ENCODE measurements around the gene SPTB.

Gene SPTB

GRCh38 chr14:64850369-64851137 is 29.2 kb downstream of the SPTB start:
- DNase-seq (ENCODE audit: low read depth in 2 of 2), result no peak

- no peak for DNase-seq (ENCODE audit: low read depth in 2 of 2)
These were observed 29.8 kb downstream of the SPTB start for GRCh38 chr14:64849940-64850339.

DNA sequence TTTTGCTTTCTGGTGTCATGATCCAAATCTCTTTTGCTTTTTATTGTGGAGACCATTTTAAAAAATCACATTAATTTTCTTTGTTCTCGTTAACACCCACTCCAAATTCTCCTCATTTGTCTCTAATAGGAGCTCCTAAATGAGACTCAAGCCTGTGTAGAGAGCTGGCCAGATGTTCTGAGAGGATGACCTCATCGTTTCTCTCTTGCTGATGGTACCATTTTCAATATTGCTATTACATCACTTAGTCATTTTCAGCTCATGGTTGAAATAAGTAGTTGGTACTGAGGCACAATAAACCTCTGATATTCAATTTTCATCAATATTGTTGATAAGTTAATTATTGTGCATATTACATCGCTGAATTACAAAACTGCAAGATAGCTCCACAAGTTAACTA is 31.5 kb downstream of the SPTB start:
- no peak for DNase-seq (ENCODE audit: low read depth in 2 of 2)

DNA sequence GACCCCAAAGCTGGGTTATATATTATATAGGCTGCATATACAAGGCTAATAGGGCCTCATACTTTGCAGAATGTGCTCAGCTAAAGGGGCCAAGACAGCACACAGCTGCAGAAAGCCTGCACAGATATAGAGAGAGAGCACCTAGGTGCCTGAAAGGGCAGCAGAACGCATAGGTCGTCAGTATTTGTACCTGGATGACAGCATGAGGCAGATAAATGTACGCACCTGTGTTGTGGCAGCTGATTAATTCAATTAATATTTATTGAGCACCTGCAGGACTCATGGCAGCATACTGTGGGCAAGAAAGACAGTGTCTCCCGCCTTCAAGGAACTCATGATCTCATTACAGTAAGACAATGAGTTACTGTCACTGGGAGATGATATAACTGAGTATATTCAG is 33.4 kb downstream of the SPTB start:
- DNase-seq (ENCODE audit: low read depth in 2 of 2), result no peak

DNA sequence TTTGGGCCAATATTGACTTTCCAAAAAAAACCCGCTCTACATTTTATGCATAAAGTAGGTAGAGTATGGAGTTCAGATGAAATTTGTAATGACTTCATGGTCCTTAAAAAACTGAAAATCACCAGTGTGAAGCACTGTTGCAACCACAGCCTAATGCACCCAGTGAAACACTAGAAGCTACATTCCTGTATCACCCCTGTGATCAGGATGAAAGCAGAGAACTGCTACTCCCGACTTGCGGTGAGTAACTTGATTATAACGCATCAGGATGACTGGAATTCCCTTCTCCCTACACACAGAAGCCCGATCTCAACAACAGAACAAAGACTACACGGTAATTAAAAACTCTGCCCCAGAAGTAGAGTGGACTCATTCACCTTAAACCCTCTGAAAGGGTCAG is 33.8 kb downstream of the SPTB start:
- no peak for DNase-seq (ENCODE audit: low read depth in 2 of 2)

GRCh38 chr14:64844969-64845536 is 34.7 kb downstream of the SPTB start:
- no peak for DNase-seq (ENCODE audit: low read depth in 2 of 2)

DNA sequence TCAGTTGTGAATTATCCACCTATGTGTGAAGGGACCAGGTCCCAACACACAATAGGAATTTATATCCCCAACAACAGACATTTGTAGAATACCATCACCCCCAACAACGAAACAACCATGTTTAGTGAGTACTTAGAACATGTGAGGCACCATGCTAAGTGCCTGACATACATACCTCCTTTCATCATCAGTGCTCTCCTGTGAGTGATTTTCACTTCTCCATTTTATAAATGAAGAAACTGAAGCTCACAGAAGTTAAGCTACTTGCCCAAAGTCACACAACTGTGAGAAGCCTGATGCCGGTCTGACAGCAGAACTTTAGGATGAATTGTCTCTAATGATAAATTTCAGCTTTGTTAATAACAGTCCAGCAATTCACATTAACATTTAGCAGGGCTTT is 35.4 kb downstream of the SPTB start:
- DNase-seq (ENCODE audit: low read depth in 2 of 2), result no peak

GRCh38 chr14:64843548-64843947 is 36.2 kb downstream of the SPTB start:
- DNase-seq (ENCODE audit: low read depth in 2 of 2), result no peak

DNA sequence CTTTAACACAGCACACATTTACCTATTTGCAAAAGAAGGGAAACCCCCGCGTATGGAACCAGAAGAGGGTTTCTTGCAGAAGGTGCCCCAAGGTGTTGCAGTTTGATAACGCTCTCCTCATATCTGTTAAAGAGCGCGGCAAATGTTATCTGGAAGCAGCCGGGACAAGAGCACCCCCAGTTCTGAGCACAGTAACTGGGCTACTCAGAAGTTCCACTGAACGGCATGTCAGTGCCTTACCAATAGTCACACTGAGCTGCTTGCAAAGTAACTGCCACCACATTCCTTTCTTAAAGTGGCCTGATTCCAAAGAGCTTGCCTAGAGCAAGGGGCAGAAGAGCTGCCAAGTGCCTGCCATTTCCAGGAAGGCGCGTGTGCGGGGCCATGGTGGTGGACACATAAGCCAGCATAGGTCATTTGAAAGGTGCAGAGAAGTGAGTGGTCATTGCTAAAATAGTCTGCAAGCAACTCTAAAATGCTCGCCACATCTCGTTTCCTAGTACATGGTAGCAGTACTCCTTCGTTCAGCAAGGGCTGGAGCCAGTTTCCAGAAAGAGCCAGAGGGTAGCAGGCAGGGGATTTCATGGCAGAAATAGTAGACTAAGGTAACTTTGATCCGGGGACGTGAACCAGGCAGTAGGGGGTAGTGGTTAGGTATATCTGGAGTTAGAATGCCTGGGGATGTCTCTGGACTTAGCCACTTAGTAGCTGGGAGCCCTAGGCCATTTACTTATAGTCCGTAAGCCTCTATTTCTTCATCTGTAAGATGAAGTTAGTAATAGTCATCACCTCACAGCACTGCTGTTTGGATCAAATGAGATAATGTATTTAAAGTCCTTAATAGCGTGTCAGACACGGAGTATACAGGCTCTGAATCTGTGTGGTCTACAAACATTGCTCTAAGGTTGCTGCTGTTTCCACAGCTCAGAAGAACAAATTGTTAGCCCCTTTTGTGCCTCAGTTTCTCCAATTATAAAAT is 37.6 kb downstream of the SPTB start:
- no peak for DNase-seq (ENCODE audit: low read depth in 2 of 2)

DNA sequence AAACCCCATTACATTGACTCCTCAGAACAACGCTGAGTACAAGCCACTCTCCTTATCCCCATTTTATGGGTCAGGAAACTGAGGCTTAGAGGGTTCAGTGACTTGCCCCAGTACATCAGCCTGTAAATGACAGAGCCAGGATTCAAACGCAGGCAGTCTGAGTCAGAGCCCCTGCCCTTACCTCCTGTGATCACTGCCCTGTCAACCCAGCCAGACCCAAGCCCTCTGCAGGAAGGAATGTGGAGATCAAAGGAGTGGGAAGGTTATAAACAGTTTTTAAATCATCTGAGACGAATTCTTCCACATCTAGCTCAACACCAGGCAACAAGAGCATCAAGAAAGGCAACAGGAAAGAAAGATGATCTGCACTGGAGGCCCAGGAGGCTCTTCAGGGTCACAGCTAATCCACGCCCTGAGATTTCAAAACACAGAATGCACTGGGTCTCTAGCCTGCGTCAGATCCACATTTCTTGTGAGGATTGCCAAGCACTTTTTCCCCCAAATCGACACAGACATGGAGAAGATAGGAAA is 38.5 kb downstream of the SPTB start:
- DNase-seq (ENCODE audit: low read depth in 2 of 2), result no peak

GRCh38 chr14:64838656-64839055 is 41.1 kb downstream of the SPTB start:
- no peak for DNase-seq (ENCODE audit: low read depth in 2 of 2)

DNA sequence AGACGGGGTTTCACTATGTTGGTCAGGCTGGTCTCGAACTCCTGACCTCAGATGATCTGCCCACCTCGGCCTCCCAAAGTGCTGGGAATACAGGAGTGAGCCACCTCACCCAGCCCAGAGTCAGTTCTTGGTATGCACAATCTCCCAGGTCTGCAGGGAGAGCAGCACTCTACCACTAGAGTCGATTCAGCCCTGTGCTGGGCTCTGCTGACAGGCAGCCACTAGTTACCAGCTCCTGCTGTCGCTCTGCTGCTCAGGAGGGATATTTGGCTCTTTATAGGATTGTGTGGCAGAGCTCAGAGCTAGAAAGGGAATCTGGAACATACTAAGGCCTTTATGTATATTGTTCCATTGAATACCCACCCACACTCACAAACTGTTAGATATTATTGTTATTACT is 44.3 kb downstream of the SPTB start:
- DNase-seq (ENCODE audit: low read depth in 2 of 2), result no peak

- no peak for DNase-seq (ENCODE audit: low read depth in 2 of 2)
These were observed 44.7 kb downstream of the SPTB start for GRCh38 chr14:64834965-64835364.

- no peak for DNase-seq (ENCODE audit: low read depth in 2 of 2)
These were observed 48.3 kb downstream of the SPTB start for GRCh38 chr14:64831419-64831818.

- no peak for DNase-seq (ENCODE audit: low read depth in 2 of 2)
These were observed 48.7 kb downstream of the SPTB start for GRCh38 chr14:64830961-64831360.

DNA sequence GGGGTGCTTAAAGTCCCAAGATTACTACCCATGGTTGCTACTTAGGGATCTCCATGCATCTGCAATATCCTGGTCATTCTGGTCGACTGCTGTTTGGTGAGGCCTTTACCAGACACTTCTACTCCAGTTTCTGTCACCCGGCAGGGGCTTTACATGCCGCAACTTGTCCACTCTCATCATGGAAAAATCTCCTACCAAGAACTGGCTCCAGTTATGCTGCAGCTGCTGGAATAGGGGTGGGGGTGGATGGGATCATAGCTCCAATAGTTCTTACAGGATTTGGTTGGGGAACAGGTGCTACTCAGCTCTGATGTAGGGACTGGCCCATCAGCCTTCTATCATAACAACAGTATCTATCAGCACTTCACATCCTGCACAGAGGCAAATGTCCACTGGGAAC is 51.6 kb downstream of the SPTB start:
- DNase-seq (ENCODE audit: low read depth in 2 of 2), result no peak

GRCh38 chr14:64826845-64827244 is 52.9 kb downstream of the SPTB start:
- no peak for DNase-seq (ENCODE audit: low read depth in 2 of 2)

- DNase-seq (ENCODE audit: low read depth in 2 of 2), result no peak
These were observed 53.4 kb downstream of the SPTB start for GRCh38 chr14:64826333-64826732.

DNA sequence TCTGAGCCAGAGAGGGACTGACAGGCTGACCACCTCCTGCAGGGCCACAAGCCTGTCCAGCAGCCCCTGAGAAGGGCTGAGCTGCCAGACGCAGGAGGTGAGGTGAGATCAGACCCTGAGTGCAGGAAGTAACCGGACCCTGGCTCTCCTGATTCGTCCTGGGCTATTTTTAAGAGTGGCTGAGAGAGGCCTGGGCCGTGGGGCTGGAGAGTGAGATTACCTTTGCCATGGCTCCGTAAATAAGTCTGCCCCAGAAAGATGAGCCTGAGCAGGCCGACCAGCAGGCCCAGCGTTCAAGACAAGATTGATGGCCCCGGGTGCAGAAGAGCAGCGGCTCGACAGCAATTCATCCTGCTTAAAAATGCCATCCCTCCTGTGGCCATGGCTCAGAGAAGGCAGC is 54.2 kb downstream of the SPTB start:
- DNase-seq (ENCODE audit: low read depth in 2 of 2), result no peak

DNA sequence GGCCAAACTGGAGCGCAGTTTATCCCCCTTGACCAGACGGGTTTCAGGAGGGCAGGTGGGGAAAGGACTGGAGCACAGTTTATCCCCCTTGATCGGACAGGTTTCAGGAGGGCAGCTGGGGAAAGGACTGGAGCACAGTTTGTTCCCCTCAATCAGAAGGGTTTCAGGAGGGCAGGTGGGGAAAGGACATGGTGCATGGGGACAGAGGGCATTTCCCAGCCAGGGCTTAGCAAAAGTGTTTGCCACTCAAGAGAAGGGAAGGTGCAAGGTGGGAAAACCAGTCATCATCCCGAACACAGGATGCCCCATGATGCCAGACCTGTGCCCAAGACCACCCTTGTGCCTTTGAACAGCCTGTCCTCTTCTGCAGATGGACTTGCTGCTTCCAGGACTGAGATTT is 54.7 kb downstream of the SPTB start:
- no peak for DNase-seq (ENCODE audit: low read depth in 2 of 2)

- no peak for DNase-seq (ENCODE audit: low read depth in 2 of 2)
These were observed 55.2 kb downstream of the SPTB start for GRCh38 chr14:64824471-64824870.

GRCh38 chr14:64823305-64823861 is 56.3 kb downstream of the SPTB start:
- DNase-seq (ENCODE audit: low read depth in 2 of 2), result peak; percentile 54 to 63
